Peyer's patch (tissue), 4 donors: Measurements from ENCODE around the gene COQ8A.

Experiments
- CTCF ChIP-seq, 6 experiments: fragments of 450-650 bp in 4 of 6; fragments of 200-600 bp in 2 of 6; sonication (generic) in 1 of 6; IDR thresholded peaks; one replicate each; pipeline ENCODE4 v1.5.1; 2017 to 2019; ENCODE audit warnings: antibody characterized with exemption in 6 of 6, mild to moderate bottlenecking in 3 of 6, moderate library complexity in 1 of 6
- POLR2A ChIP-seq, 2 donors: fragments of 450-650 bp; IDR thresholded peaks; one replicate each; pipeline ENCODE4 v1.5.1; 2017; ENCODE audit warnings: antibody characterized with exemption in 2 of 2, mild to moderate bottlenecking in 2 of 2, moderate library complexity in 2 of 2

- TF ChIP-seq CTCF (IDR thresholded peaks at IDR 0.05) (no peak), POLR2A (IDR thresholded peaks at IDR 0.05) (no peak)
Observed at GRCh38 chr1:226898246-226898645, 41.8 kb upstream of the COQ8A start.
